Stomach (tissue), 9 donors: ENCODE results near the gene CFAP57. TPM values are rescaled to one million over a fixed set of nuclear protein-coding genes. Genes with fewer than 3 reads are reported as not detected.

ENCODE experiments used
- DNase-seq, 2 donors: peaks; one replicate each; pipeline versions ENCODE4 v3.0.0 to v3.0.0-alpha.2; 2013 to 2019
- H3K27ac ChIP-seq, 5 donors: fragments of 200-600 bp in 4 of 5; sonication (generic) in 4 of 5; one replicate each; pipeline ENCODE4 v1.5.1; 2013 to 2019; ENCODE audit warnings: mild to moderate bottlenecking in 1 of 5, moderate library complexity in 1 of 5
- H3K27me3 ChIP-seq, 3 donors: fragments of 200-600 bp; sonication (generic); one replicate each; pipeline ENCODE4 v1.5.1; 2017 to 2019; ENCODE audit warnings: mixed run types in 1 of 3
- H3K36me3 ChIP-seq, 4 donors: fragments of 200-600 bp; sonication (generic); 1 replicate in 3 of 4; 2 replicates in 1 of 4; pipeline ENCODE4 v1.5.1; 2016 to 2019
- H3K4me1 ChIP-seq, 4 donors: fragments of 200-600 bp; sonication (generic); one replicate each; pipeline ENCODE4 v1.5.1; 2016 to 2019
- H3K4me3 ChIP-seq, 4 donors: fragments of 200-600 bp; sonication (generic) in 3 of 4; one replicate each; pipeline ENCODE4 v1.5.1; 2016 to 2019; ENCODE audit warnings: mild to moderate bottlenecking in 1 of 4
- H3K9me3 ChIP-seq, 4 donors: fragments of 200-600 bp; sonication (generic); one replicate each; pipeline ENCODE4 v1.5.1; 2016 to 2019
- CTCF ChIP-seq, 7 experiments: fragments of 450-650 bp in 4 of 7; fragments of 200-600 bp in 3 of 7; sonication (generic) in 3 of 7; IDR thresholded peaks; one replicate each; pipeline ENCODE4 v1.5.1; 2016 to 2019; ENCODE audit warnings: antibody characterized with exemption in 7 of 7, control low read depth in 2 of 7, mild to moderate bottlenecking in 1 of 7
- EP300 ChIP-seq: sonication (generic); formaldehyde crosslinking; IDR thresholded peaks from one replicate; pipeline ENCODE4 v1.6.1; 2017; ENCODE audit warnings: antibody characterized with exemption
- POLR2A ChIP-seq, 4 donors: fragments of 450-650 bp; IDR thresholded peaks; one replicate each; pipeline ENCODE4 v1.6.1; 2016; ENCODE audit warnings: antibody characterized with exemption in 4 of 4, control low read depth in 2 of 4, mild to moderate bottlenecking in 1 of 4, moderate library complexity in 1 of 4
- POLR2AphosphoS5 ChIP-seq, 3 donors: sonication (generic); formaldehyde crosslinking; IDR thresholded peaks; one replicate each; pipeline ENCODE4 v1.6.1; 2016; ENCODE audit warnings: antibody characterized with exemption in 3 of 3
- WGBS, 5 donors: extraction: QIAGEN DNeasy Blood & Tissue Kit in 3 of 5; methylation state at CpG; one replicate each; pipeline versions ENCODE4 v1.1.5 to v1.1.7; 2013 to 2018; 5-methylcytosine and 5-hydroxymethylcytosine counted together
- intact Hi-C: fragments of 100-400 bp; cut with DNase I; formaldehyde crosslinking; loops from one replicate; pipeline ENCODE4 v1.15.1; 2023; ENCODE audit warnings: low total_unique reads
- polyA plus RNA-seq, 3 donors: library from polyadenylated mRNA; stranded (reverse); fragments of 200-250 nt; gene quantifications; one replicate each; pipeline ENCODE4 v1.2.3, GENCODE V29; 2013
- total RNA-seq, 5 donors: library from RNA; depleted of rRNA; stranded (reverse); fragments of >200 nt; gene quantifications; one replicate each; pipeline versions ENCODE4 v1.1.0 to v1.2.3, GENCODE V29; 2014 to 2016
- donor health status: healthy with polysubstance abuse.
- donor health status: Bipolar disorder and iron deficiency.
- donor health status: healthy.

CFAP57 gene
- total and polyA plus RNA-seq, 8 donors: 0.08 to 1.4 (median 0.15) TPM; not detected in 3

- WGBS, 5 donors: 67 to 82% (median 76%) methylated on average over 8 to 9 of the region's 9 CpGs
- Histone ChIP-seq H3K36me3 (no peaks in the 10 kb centered on the region), H3K4me1 (peaks cover 11 to 46% (median 44%) of the 10 kb centered on the region in 4 donors), H3K27ac (peak overlapping the region in 1 of 5 donors; percentile 83), H3K27me3 (peaks cover 0 to 28% (median 10%) of the 10 kb centered on the region in 3 donors), H3K9me3 (no peaks in the 10 kb centered on the region), H3K4me3 (no peak overlapping the region)
- DNase-seq: peak in 1 of 2 donors; percentile 20
- intact Hi-C loops: no loop called here
- no peak for TF ChIP-seq POLR2A (IDR thresholded peaks at IDR 0.05)
- TF ChIP-seq POLR2AphosphoS5 (IDR thresholded peaks at IDR 0.05): no peak
- no peak for TF ChIP-seq EP300
- TF ChIP-seq CTCF (IDR thresholded peaks at IDR 0.05): no peak
Observed at GRCh38 chr1:43272161-43272560, 100.0 kb downstream of the CFAP57 start.

- no peak overlapping the region for H3K27ac ChIP-seq
- peaks cover 0 to 28% (median 10%) of the 10 kb centered on the region in 3 donors for H3K27me3 ChIP-seq
- no peaks in the 10 kb centered on the region for H3K36me3 ChIP-seq
- H3K4me3 ChIP-seq: no peak overlapping the region
- DNase-seq: peak in 1 of 2 donors; percentile 16
- 91 to 97% (median 95%) methylated on average over 16 to 46 of the region's 46 CpGs for WGBS, 5 donors
- H3K4me1 ChIP-seq: peaks cover 12 to 48% (median 42%) of the 10 kb centered on the region in 4 donors
- no peaks in the 10 kb centered on the region for H3K9me3 ChIP-seq
- no peak for TF ChIP-seq CTCF (IDR thresholded peaks at IDR 0.05)
- TF ChIP-seq EP300: no peak
- TF ChIP-seq POLR2A (IDR thresholded peaks at IDR 0.05): no peak
- no peak for TF ChIP-seq POLR2AphosphoS5 (IDR thresholded peaks at IDR 0.05)
- intact Hi-C loops: no loop called here
Observed at GRCh38 chr1:43272576-43273571, 100.7 kb downstream of the CFAP57 start.

GRCh38 chr1:43273708-43274107, 101.6 kb downstream of the CFAP57 start:
- intact Hi-C loops: no loop called here
- no peak for TF ChIP-seq CTCF (IDR thresholded peaks at IDR 0.05)
- TF ChIP-seq POLR2AphosphoS5 (IDR thresholded peaks at IDR 0.05): no peak
- no peak for TF ChIP-seq EP300
- TF ChIP-seq POLR2A (IDR thresholded peaks at IDR 0.05): no peak
- peak overlapping the region; percentile 25 to 54 (median 46) for H3K27ac ChIP-seq
- 83 to 88% (median 85%) methylated on average over 7 of the region's 7 CpGs for WGBS, 5 donors
- peaks cover 12 to 48% (median 42%) of the 10 kb centered on the region in 4 donors for H3K4me1 ChIP-seq
- H3K27me3 ChIP-seq: peaks cover 0 to 28% (median 10%) of the 10 kb centered on the region in 3 donors
- H3K9me3 ChIP-seq: no peaks in the 10 kb centered on the region
- peak in 1 of 2 donors; percentile 14 for DNase-seq
- H3K4me3 ChIP-seq: no peak overlapping the region
- no peaks in the 10 kb centered on the region for H3K36me3 ChIP-seq

GRCh38 chr1:43274125-43274803, 102.1 kb downstream of the CFAP57 start:
- 28 to 48% (median 35%) methylated on average over 9 to 11 of the region's 11 CpGs for WGBS, 5 donors
- H3K4me1 ChIP-seq: peaks cover 12 to 47% (median 41%) of the 10 kb centered on the region in 4 donors
- DNase-seq: peak in 1 of 2 donors; percentile 75

More at GRCh38 chr1:43274125-43274803, 102.1 kb downstream of the CFAP57 start:
- Histone ChIP-seq H3K27me3 (peaks cover 0 to 28% (median 10%) of the 10 kb centered on the region in 3 donors), H3K27ac (peak overlapping the region; percentile 25 to 54 (median 46)), H3K36me3 (no peaks in the 10 kb centered on the region), H3K4me3 (no peak overlapping the region), H3K9me3 (no peaks in the 10 kb centered on the region)
- intact Hi-C loops: no loop called here
- TF ChIP-seq POLR2A (IDR thresholded peaks at IDR 0.05) (no peak), POLR2AphosphoS5 (IDR thresholded peaks at IDR 0.05) (peak in 1 of 3 donors; percentile 19), EP300 (no peak)
